ENCODE results near the gene CSNK1D.

GRCh38 chr17:82269882-82270500, 3.5 kb downstream of the CSNK1D start:
- TF ChIP-seq, protein P1, sequence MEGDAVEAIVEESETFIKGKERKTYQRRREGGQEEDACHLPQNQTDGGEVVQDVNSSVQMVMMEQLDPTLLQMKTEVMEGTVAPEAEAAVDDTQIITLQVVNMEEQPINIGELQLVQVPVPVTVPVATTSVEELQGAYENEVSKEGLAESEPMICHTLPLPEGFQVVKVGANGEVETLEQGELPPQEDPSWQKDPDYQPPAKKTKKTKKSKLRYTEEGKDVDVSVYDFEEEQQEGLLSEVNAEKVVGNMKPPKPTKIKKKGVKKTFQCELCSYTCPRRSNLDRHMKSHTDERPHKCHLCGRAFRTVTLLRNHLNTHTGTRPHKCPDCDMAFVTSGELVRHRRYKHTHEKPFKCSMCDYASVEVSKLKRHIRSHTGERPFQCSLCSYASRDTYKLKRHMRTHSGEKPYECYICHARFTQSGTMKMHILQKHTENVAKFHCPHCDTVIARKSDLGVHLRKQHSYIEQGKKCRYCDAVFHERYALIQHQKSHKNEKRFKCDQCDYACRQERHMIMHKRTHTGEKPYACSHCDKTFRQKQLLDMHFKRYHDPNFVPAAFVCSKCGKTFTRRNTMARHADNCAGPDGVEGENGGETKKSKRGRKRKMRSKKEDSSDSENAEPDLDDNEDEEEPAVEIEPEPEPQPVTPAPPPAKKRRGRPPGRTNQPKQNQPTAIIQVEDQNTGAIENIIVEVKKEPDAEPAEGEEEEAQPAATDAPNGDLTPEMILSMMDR (IDR thresholded peaks at IDR 0.05): no peak
- no peak for TF ChIP-seq EZH2 (IDR thresholded peaks at IDR 0.05; ENCODE audit: borderline replicate concordance, insufficient read depth, low read depth, low read length, poor library complexity, severe bottlenecking)

Data from B cell (primary cell).